Heart left ventricle (tissue), 16 donors: ENCODE results near the gene NEK7. TPM values are rescaled to one million over a fixed set of nuclear protein-coding genes. Genes with fewer than 3 reads are reported as not detected.

Experiments
- ATAC-seq, 4 donors: fragments of 200-7000 bp; cut with Tn5 transposase; one replicate each; pipeline ENCODE4 v1.9.1; 2020 to 2022; ENCODE audit warnings: moderate library complexity in 4 of 4, mild to moderate bottlenecking in 3 of 4, moderate number of reproducible peaks in 1 of 4
- DNase-seq, 5 donors: peaks; one replicate each; pipeline ENCODE4 v3.0.0-alpha.2; 2020
- H3K27ac ChIP-seq, 12 donors: fragments of 200-600 bp; sonication (generic) in 4 of 12; one replicate each; pipeline versions ENCODE4 v1.5.0 to v1.8.0; 2016 to 2022; ENCODE audit warnings: mild to moderate bottlenecking in 2 of 12
- H3K27me3 ChIP-seq, 9 donors: fragments of 200-600 bp; sonication (generic) in 2 of 9; one replicate each; pipeline versions ENCODE4 v1.5.1 to v1.8.0; 2016 to 2022; ENCODE audit warnings: mild to moderate bottlenecking in 3 of 9
- H3K36me3 ChIP-seq, 9 donors: fragments of 200-600 bp; sonication (generic) in 2 of 9; one replicate each; pipeline versions ENCODE4 v1.5.0 to v1.8.0; 2018 to 2022; ENCODE audit warnings: mild to moderate bottlenecking in 2 of 9
- H3K4me1 ChIP-seq, 12 donors: fragments of 200-600 bp; sonication (generic) in 4 of 12; one replicate each; pipeline versions ENCODE4 v1.5.0 to v1.8.0; 2016 to 2022; ENCODE audit warnings: mild to moderate bottlenecking in 3 of 12
- H3K4me3 ChIP-seq, 12 donors: fragments of 200-600 bp; sonication (generic) in 4 of 12; one replicate each; pipeline versions ENCODE4 v1.5.0 to v1.8.0; 2017 to 2022; ENCODE audit warnings: mild to moderate bottlenecking in 9 of 12, moderate library complexity in 4 of 12
- H3K9me3 ChIP-seq, 12 donors: fragments of 200-600 bp; sonication (generic) in 4 of 12; one replicate each; pipeline versions ENCODE4 v1.5.0 to v1.8.0; 2016 to 2022; ENCODE audit warnings: mild to moderate bottlenecking in 1 of 12
- CTCF ChIP-seq, 12 donors: fragments of 200-600 bp; sonication (generic) in 4 of 12; IDR thresholded peaks; one replicate each; pipeline versions ENCODE4 v1.5.0 to v1.8.0; 2018 to 2022; ENCODE audit warnings: antibody characterized with exemption in 12 of 12, mild to moderate bottlenecking in 5 of 12
- POLR2A ChIP-seq, 2 donors: fragments of 450-650 bp; IDR thresholded peaks; one replicate each; pipeline ENCODE4 v1.6.1; 2017; ENCODE audit warnings: antibody characterized with exemption in 2 of 2, mild to moderate bottlenecking in 2 of 2, moderate library complexity in 2 of 2
- WGBS, 4 donors: extraction: QIAGEN DNeasy Blood & Tissue Kit in 2 of 4; methylation state at CpG; one replicate each; pipeline versions ENCODE4 v1.1.5 to v1.1.7; 2013 to 2018; 5-methylcytosine and 5-hydroxymethylcytosine counted together
- intact Hi-C, 10 donors: fragments of 100-400 bp; cut with DNase I; formaldehyde crosslinking; loops; one replicate each; pipeline versions ENCODE4 v1.11.1 to v1.14.2; 2022
- polyA plus RNA-seq, 2 donors: library from polyadenylated mRNA; stranded (reverse); fragments of 200-250 nt; gene quantifications; one replicate each; pipeline ENCODE4 v1.2.3, GENCODE V29; 2013
- total RNA-seq, 9 donors: library from RNA; depleted of rRNA in 2 of 9; stranded (reverse); fragments of >200 nt in 2 of 9; fragmentation: NEBNext Ultra II Directional in 3 of 9; extraction: Animal tissue kit (Norgen Biotek cat#: 25700) in 3 of 9; gene quantifications; one replicate each; pipeline versions ENCODE4 v1.1.0 to v1.2.4, GENCODE V29; 2016 to 2023
- donor health status: ischemic (EF 13 %, LVEDD 7.1; RV severe dilation, severe dysfunction).
- donor health status: healthy with polysubstance abuse.
- donor health status: DM: no; HTN: yes; CAD: no.
- donor health status: DM: no; HTN: no; CAD: no.
- donor health status: ischemic (EF 25% LVEDD 6.9; RV normal size, moderate dysfunction).
- donor health status: ischemic (EF 25% LVEDD 5.7; RV mildly dilated, moderate dysfunction).
- donor health status: healthy.
- donor health status: DM: yes; HTN: yes; CAD: no.
- donor health status: ischemic (EF 35%, LVEDD 5.7; RV mildly dilated, moderate dysfunction).
- donor health status: nonischemic (EF 11% LVEDD 7.7; RV severe dilation, severe dysfunction).
- donor health status: DM: yes; HTN: yes; CAD: no.
- donor health status: PGD.
- donor health status: ischemic (EF 29% LVEDD 5.4; RV normal size, mild dysfunction).
- donor health status: nonischemic (EF 23%, LVEDD 6.1; RV moderate dilation, normal function).

Gene NEK7
- total and polyA plus RNA-seq, 11 donors, result 57.5 to 499 (median 235) TPM

DNA sequence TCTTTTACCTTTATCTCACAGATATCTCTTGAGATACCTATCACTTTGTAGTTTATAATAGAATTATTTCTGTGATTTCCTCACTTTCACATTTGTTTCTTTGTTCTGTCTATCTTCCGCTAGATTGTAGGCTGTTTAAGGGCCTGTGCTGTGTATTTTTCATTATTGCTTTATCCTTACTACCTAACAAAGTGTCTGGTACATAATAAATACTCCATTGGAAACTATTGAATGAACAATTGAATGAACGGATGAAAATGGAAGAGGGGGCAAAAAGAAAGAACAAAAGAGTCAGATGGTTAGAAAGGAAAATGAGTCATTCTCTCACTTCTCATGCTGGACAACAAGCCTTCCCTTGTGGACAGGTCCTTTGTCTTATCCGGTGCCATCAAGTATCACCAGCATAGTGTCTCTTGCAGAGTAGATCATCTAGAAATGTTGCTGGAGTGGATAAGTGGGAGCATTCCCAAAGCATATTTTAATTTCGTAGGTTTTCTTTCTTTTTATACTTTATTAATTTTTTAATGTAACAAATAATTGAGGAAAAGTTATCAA, 159.8 kb downstream of the NEK7 start:
- intact Hi-C loops, result no loop called here
- ATAC-seq, result no peak

GRCh38 chr1:198318085-198318484, 161.3 kb downstream of the NEK7 start:
- no peak for TF ChIP-seq POLR2A (IDR thresholded peaks at IDR 0.05)
- TF ChIP-seq CTCF (IDR thresholded peaks at IDR 0.05), result no peak
- intact Hi-C loops, result no loop called here
- ATAC-seq, result no peak
- Histone ChIP-seq H3K9me3 (no peaks in the 10 kb centered on the region), H3K36me3 (peaks cover 0 to 60% (median 16%) of the 10 kb centered on the region in 9 donors), H3K4me1 (peaks cover 0 to 4% (median 0%) of the 10 kb centered on the region in 12 donors), H3K27ac (no peak overlapping the region), H3K27me3 (no peaks in the 10 kb centered on the region), H3K4me3 (no peak overlapping the region)
- DNase-seq, result no peak
- WGBS, 4 donors, result 76 to 94% (median 86%) methylated on average over 1 of the region's 1 CpG

More for the DNA sequence above, 159.8 kb downstream of the NEK7 start:
- Histone ChIP-seq H3K9me3 (no peaks in the 10 kb centered on the region), H3K4me3 (no peak overlapping the region), H3K27ac (no peak overlapping the region), H3K4me1 (peaks cover 0 to 4% (median 0%) of the 10 kb centered on the region in 12 donors), H3K27me3 (no peaks in the 10 kb centered on the region), H3K36me3 (peaks cover 0 to 55% (median 16%) of the 10 kb centered on the region in 9 donors)
- WGBS, 4 donors, result 69 to 97% (median 95%) methylated on average over 4 of the region's 4 CpGs
- TF ChIP-seq POLR2A (IDR thresholded peaks at IDR 0.05) (no peak), CTCF (IDR thresholded peaks at IDR 0.05) (no peak)
- no peak for DNase-seq

DNA sequence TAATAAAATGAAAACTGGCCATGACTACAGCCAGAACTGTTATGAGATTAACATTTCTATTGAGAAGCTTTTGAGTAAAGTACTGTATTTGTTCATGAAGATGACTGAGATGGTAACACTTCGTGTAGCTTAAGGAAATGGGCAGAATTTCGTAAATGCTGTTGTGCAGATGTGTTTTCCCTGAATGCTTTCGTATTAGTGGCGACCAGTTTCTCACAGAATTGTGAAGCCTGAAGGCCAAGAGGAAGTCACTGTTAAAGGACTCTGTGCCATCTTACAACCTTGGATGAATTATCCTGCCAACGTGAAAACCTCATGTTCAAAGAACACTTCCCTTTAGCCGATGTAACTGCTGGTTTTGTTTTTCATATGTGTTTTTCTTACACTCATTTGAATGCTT, 164.0 kb downstream of the NEK7 start:
- no peaks in the 10 kb centered on the region for H3K9me3 ChIP-seq
- H3K36me3 ChIP-seq, result peaks cover 0 to 51% (median 12%) of the 10 kb centered on the region in 9 donors
- TF ChIP-seq CTCF (IDR thresholded peaks at IDR 0.05) (no peak), POLR2A (IDR thresholded peaks at IDR 0.05) (no peak)
- DNase-seq (no peak), ATAC-seq (no peak)
- peaks cover 0 to 4% (median 0%) of the 10 kb centered on the region in 12 donors for H3K4me1 ChIP-seq
- no peak overlapping the region for H3K4me3 ChIP-seq
- H3K27ac ChIP-seq, result no peak overlapping the region
- H3K27me3 ChIP-seq, result no peaks in the 10 kb centered on the region
- intact Hi-C loops, result no loop called here
- 84 to 89% (median 87%) methylated on average over 6 of the region's 6 CpGs for WGBS, 4 donors

GRCh38 chr1:198326232-198326631, 169.4 kb downstream of the NEK7 start:
- H3K9me3 ChIP-seq, result no peaks in the 10 kb centered on the region
- intact Hi-C loops, result no loop called here
- TF ChIP-seq CTCF (IDR thresholded peaks at IDR 0.05), result no peak
- TF ChIP-seq POLR2A (IDR thresholded peaks at IDR 0.05), result no peak
- H3K27ac ChIP-seq, result no peak overlapping the region
- no peaks in the 10 kb centered on the region for H3K27me3 ChIP-seq
- 50 to 72% (median 71%) methylated on average over 3 of the region's 3 CpGs for WGBS, 4 donors
- H3K36me3 ChIP-seq, result peaks cover 0 to 14% (median under 1%) of the 10 kb centered on the region in 9 donors
- DNase-seq, result no peak
- H3K4me3 ChIP-seq, result no peak overlapping the region
- H3K4me1 ChIP-seq, result no peaks in the 10 kb centered on the region
- no peak for ATAC-seq
